ENCODE data around the gene FNDC3B.
"Not testable (repeated sequence)": the region's sequence is repeated elsewhere in the genome, so short reads cannot be mapped to it uniquely, and the experiment has no call there.

Gene FNDC3B

DNA sequence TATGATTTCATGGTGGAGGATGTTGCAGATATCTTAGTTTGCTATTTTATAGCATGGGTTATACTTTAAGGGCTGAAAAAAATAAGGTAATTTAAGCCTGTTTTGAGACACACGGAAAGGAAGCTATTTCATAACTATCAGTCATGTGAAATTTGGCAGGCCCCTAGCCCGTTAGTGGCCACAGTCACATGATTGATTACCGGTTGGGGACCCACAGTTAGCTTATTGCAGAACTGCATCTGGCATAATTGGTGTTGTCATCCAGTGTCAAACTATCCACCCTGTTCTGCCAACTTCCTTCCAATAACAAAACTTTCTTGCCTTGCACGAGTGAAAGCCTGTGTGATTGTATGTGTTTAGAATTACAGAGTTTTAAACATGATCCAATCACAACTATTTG is 35.2 kb downstream of the FNDC3B start:
- DNase-seq = no peak

DNA sequence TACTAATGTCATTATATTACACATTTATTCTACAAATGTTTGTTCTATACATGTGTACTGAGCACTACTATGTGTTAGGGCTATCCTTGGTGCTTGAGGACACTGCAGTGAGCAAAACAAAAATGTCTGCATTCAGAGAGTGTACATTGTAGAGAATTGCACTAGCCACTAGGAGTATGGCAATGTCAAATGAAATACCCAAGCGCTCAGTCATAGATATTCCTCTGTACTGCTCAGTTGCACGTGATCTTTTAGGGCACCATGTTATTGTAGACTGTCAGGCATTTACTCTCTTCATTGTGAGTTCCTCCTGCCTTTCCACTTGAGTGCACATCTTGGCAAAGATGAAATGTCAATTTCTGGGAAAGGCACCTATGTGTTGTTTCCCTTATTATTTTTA is 36.8 kb downstream of the FNDC3B start:
- no peak for DNase-seq

- DNase-seq = no peak
These were observed 37.9 kb downstream of the FNDC3B start for GRCh38 chr3:172077197-172077757.

DNA sequence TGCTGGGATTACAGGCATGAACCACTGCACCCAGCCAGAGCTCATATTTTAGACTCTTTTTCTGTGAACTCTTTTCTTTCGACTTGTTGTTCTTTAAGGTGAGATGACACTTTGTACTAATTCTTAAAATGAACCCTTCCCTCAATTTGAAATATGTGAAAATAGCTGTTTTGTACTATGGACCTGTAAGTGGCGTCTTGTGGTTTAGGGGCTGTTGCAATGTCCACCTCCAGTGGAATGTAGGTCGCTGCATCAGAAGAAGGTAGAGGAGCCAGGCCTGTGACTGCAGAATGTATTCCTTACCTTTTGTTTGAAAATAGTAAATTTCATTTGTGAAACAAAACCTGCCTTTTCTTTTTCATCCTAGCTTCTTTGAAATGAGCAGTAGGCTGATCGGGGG is 38.9 kb downstream of the FNDC3B start:
- DNase-seq = no peak

DNA sequence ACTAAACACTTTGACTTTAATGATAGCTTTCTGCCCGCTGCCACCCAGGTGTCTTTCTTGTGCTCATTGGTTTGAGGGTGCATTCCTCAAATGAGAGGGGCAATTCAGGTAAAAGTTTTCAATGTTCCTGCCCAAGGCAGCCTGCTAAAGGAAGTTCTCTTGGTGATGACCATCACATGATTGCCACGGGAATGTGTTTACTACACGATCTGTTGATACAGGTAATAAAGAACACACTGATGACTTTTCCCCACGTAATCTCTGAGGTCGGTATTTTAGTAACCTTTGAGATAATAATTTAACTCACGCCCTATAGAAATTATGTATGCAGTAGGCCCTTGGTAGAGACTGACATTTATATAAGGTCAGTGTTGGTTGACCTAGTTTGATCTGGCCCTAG is 39.3 kb downstream of the FNDC3B start:
- no peak for DNase-seq

DNA sequence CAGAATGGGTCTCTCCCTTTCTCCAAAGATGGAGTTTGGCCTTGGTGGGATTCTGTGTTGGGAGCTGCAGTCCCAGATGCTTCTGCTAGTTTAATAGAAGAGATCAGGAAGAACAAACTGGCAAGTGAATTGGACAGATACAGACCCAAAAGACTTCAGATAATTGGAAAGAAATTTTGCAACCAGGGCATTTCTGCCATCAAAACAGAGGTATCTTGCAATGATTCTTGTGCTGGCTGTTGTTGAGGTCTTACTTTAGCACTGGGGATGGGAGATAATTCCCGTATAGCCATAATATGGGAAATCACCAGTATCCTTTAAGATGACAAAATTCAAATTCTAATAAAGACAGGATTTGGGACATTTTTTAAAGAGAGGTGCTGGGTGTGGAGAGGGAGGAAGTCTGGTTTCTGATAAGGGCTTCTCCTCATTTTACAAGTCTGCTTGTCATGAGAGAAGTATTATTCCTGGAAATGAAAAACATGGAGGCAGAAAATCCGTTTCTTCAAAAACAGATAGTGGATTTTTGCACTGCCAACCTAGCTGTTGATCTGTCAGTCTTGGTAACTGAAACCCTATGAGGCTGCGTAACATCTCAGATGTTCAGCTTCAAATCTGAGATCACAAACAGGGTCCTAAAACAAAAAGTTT is 40.1 kb downstream of the FNDC3B start:
- DNase-seq = no peak

- no peak for DNase-seq
These were observed 41.1 kb downstream of the FNDC3B start for GRCh38 chr3:172080503-172080902.

DNA sequence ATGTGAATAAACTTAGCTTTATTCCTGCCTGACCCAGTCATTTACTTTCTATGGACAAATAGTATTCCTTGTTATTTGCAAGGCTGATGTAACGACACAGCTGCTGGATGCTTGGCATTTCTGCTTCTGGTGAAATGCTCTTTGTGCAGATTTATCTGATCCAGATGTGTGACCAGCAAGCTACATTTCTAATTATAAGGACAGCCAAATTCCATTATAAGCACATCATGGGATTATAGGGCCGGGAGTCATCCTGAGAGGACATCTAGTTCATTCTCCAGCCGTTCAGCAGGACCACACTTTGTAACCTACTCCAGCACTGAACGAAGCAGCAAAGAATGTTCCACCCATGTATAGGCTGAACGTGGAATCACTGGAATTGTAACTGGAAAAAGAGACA is 42.9 kb downstream of the FNDC3B start:
- DNase-seq = peak; percentile 99

GRCh38 chr3:172082820-172083513 is 43.6 kb downstream of the FNDC3B start:
- no peak for DNase-seq

GRCh38 chr3:172083995-172084409 is 44.6 kb downstream of the FNDC3B start:
- no peak for DNase-seq

GRCh38 chr3:172084871-172085556 is 45.6 kb downstream of the FNDC3B start:
- DNase-seq = no peak

DNA sequence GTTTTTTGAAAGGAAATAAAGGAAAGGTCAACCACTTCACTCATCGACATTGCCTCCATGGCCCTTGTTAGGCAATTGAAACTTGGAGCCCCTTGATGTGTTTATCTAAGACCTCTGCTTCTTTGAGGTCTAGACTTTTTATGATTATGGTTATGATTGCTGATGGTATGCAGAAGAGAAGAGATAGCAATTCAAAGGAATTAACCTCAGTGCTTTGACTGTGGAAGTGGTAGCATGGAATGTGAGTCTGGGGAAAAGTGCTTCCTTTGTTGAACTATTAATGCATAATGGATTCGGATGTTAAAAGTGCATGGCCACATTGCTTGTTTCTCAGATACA is 46.1 kb downstream of the FNDC3B start:
- DNase-seq = no peak

DNA sequence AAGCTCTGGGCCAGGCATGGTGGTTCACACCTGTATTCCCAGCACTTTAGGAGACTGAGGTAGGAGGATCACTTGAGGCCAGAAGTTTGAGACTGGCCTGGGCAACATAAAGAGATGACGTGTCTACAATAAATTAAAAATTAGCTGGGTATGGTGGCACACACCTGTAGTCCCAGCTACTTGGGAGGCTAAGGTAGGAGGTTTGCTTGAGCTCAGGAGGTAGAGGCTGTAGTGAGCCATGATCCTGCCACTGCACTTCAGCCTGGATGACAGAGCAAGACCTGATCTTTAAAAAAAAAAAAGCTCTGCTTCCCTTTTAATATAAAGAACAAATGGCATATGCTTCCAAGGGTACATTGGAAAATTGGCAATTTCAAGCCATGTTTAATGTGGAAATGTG is 46.7 kb downstream of the FNDC3B start:
- DNase-seq = no peak

GRCh38 chr3:172087198-172087597 is 47.8 kb downstream of the FNDC3B start:
- DNase-seq = no peak

GRCh38 chr3:172087602-172088580 is 48.5 kb downstream of the FNDC3B start:
- no peak for DNase-seq

DNA sequence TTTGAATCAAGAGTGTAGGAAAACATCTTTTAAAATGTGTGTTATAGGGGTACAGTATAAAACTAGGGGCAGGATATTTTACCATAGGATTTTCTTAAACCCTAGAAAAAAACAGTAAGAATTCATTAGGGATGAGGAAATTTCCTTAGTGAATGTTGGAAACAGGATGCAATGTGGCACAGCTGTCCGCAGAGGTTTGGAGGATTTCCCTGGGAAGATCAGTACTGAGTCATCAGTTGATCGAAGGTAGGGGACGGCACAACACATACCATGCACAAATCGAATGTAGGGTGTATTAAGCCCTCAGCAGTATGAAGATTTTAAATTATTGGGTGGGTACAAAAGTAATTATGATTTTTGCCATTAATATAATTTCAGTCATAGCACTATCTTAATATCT is 49.9 kb downstream of the FNDC3B start:
- DNase-seq = no peak

DNA sequence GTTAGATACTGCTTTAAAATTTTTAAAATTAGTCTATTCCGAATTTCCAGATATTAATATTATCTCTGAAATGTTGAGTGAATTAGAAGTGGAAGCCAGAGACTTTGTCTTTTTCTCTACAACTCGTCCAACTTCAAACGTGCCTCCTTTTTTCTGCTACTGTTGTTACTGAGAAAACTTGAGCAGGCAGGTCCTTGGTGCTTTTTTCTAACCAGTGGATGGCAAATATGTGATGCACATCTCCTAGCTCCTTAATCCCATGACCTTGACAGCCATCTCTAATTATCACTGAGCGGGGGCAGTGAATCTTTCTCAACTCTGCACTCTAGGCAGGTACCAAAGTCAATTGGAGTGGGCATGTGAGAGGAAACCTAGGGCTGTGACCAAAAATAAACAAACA is 50.7 kb downstream of the FNDC3B start:
- DNase-seq = no peak

DNA sequence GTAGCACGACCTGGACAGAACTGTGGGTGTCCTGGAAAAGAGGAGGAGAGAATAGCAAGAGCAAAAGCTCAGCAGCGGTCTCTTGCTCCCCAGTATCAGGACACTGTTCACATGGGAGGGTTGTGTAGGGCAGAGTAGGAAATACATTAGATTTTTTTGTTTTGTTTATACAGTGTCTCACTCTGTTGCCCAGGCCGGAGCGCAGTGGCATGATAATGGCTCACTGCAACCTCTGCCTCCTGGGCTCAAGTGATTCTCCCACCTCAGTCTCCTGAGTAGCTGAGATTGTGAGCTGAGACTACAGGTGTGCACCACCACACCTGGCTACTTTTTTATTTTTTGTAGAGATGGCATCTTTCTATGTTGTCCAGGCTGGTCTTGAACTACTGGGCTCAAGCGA is 53.3 kb downstream of the FNDC3B start:
- DNase-seq = no peak

DNA sequence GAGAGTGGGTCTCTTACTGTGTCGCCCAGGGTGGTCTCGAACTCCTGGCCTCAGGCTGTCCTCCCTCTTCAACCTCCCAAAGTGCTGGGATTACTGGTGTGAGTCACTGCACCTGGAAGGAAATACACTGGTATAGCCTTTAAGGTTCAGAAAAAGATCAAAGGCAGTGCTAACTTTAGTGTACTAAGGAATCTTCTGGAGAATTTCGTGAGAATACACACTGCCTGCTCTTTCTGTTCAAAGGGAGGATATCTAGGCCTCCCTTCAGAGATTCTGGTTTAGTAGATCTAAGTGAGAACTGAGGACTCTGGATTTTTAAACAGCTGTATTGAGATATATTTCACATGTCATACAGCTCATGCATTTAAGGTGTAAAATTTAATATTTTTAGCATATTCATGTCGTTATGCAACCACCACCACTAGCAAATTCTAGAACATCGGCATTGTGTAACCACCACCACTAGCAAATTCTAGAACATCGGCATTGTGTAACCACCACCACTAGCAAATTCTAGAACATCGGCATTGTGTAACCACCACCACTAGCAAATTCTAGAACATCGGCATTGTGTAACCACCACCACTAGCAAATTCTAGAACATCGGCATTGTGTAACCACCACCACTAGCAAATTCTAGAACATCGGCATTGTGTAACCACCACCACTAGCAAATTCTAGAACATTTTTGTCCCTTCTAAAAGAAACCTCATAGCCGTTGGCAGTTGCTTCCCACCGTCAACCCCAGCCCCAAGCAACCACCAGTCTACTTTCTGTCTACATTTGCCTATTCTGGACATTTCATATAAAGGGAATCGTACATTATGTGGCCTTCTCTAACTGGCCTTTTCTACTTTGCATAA is 54.4 kb downstream of the FNDC3B start:
- DNase-seq = not testable (repeated sequence)

- no peak for DNase-seq
These were observed 55.5 kb downstream of the FNDC3B start for GRCh38 chr3:172094621-172095557.

Measured in fibroblast of skin of abdomen (primary cell).